Panc1 (cell line): ENCODE data around the gene SMAD1.

Experiments
- CTCF ChIP-seq: fragments of 450-650 bp; IDR thresholded peaks from 2 replicates; pipeline ENCODE4 v1.5.1; 2017; ENCODE audit warnings: mild to moderate bottlenecking
- POLR2AphosphoS5 ChIP-seq: IDR thresholded peaks from 2 replicates; pipeline ENCODE4 v1.6.1; 2012; ENCODE audit warnings: mild to moderate bottlenecking, low read depth, low read length, moderate library complexity
- REST ChIP-seq, 2 experiments: IDR thresholded peaks; 2 replicates each; pipeline ENCODE4 v1.6.1; 2011 to 2012; ENCODE audit warnings: low read depth in 2 of 2, control low read depth in 1 of 2, low read length in 1 of 2, mild to moderate bottlenecking in 1 of 2, moderate library complexity in 1 of 2; ENCODE audit not compliant: insufficient read depth in 1 of 2
- SIN3A ChIP-seq: IDR thresholded peaks from 2 replicates; pipeline ENCODE4 v1.6.1; 2012; ENCODE audit warnings: low read depth, mild to moderate bottlenecking, low read length, moderate library complexity, borderline replicate concordance; ENCODE audit not compliant: insufficient read depth
- TCF7L2 ChIP-seq: IDR thresholded peaks from 2 replicates; pipeline ENCODE4 v1.6.1; 2011; ENCODE audit warnings: mild to moderate bottlenecking, low read depth, low read length, inconsistent platforms

GRCh38 chr4:145451895-145452294, 29.8 kb upstream of the SMAD1 start:
- TF ChIP-seq CTCF = no peak
- no peak for TF ChIP-seq REST (IDR thresholded peaks at IDR 0.05; ENCODE audit: insufficient read depth in 1 of 2, low read depth in 2 of 2, low read length in 1 of 2)
- no peak for TF ChIP-seq POLR2AphosphoS5
- no peak for TF ChIP-seq SIN3A
- TF ChIP-seq TCF7L2 = no peak
